ENCODE data around the gene OXNAD1. TPM values are rescaled to one million over a fixed set of nuclear protein-coding genes. Genes with fewer than 3 reads are reported as not detected.

Gene OXNAD1
- total RNA-seq, 2 donors from 2014 or later: 23.4 to 26.2 TPM

- no peak overlapping the region for H3K4me3 ChIP-seq
- no peak for TF ChIP-seq CTCF (IDR thresholded peaks at IDR 0.05)
- H3K4me1 ChIP-seq: no peaks in the 10 kb centered on the region
- H3K27ac ChIP-seq: no peak overlapping the region
- H3K9ac ChIP-seq (ENCODE audit: low read depth in 2 of 2, low read length in 2 of 2): no peak overlapping the region
- no peaks in the 10 kb centered on the region for H3K27me3 ChIP-seq
- no peaks in the 10 kb centered on the region for H3K36me3 ChIP-seq
- intact Hi-C loops (cut with DNase I): no loop called here
- DNase-seq: no peak
- H3K9me3 ChIP-seq: no peaks in the 10 kb centered on the region
Measured at GRCh38 chr3:16252988-16253387, 12.0 kb upstream of the OXNAD1 start.

- Histone ChIP-seq H3K36me3 (no peaks in the 10 kb centered on the region), H3K4me1 (no peaks in the 10 kb centered on the region), H3K4me3 (no peak overlapping the region), H3K27me3 (no peaks in the 10 kb centered on the region), H3K9ac (ENCODE audit: low read depth in 2 of 2, low read length in 2 of 2) (no peak overlapping the region), H3K27ac (no peak overlapping the region), H3K9me3 (no peaks in the 10 kb centered on the region)
- no peak for DNase-seq
- intact Hi-C loops (cut with DNase I): no loop called here
- no peak for TF ChIP-seq CTCF (IDR thresholded peaks at IDR 0.05)
Measured at GRCh38 chr3:16253601-16254000, 11.4 kb upstream of the OXNAD1 start.

GRCh38 chr3:16254916-16255315, 10.1 kb upstream of the OXNAD1 start:
- no peak overlapping the region for H3K27ac ChIP-seq
- H3K36me3 ChIP-seq: no peaks in the 10 kb centered on the region
- no peaks in the 10 kb centered on the region for H3K4me1 ChIP-seq
- DNase-seq: no peak
- TF ChIP-seq CTCF (IDR thresholded peaks at IDR 0.05): no peak
- intact Hi-C loops (cut with DNase I): no loop called here
- H3K27me3 ChIP-seq: no peaks in the 10 kb centered on the region
- no peaks in the 10 kb centered on the region for H3K9me3 ChIP-seq
- no peak overlapping the region for H3K9ac ChIP-seq (ENCODE audit: low read depth in 2 of 2, low read length in 2 of 2)
- H3K4me3 ChIP-seq: no peak overlapping the region

- H3K36me3 ChIP-seq: no peaks in the 10 kb centered on the region
- no peak overlapping the region for H3K27ac ChIP-seq
- no peaks in the 10 kb centered on the region for H3K27me3 ChIP-seq
- intact Hi-C loops (cut with DNase I): no loop called here
- H3K9ac ChIP-seq (ENCODE audit: low read depth in 2 of 2, low read length in 2 of 2): no peak overlapping the region
- no peaks in the 10 kb centered on the region for H3K9me3 ChIP-seq
- H3K4me3 ChIP-seq: no peak overlapping the region
- H3K4me1 ChIP-seq: no peaks in the 10 kb centered on the region
- no peak for TF ChIP-seq CTCF (IDR thresholded peaks at IDR 0.05)
- no peak for DNase-seq
Measured at GRCh38 chr3:16255326-16255725, 9.7 kb upstream of the OXNAD1 start.

GRCh38 chr3:16255726-16256125, 9.3 kb upstream of the OXNAD1 start:
- DNase-seq: no peak
- no peaks in the 10 kb centered on the region for H3K9me3 ChIP-seq
- intact Hi-C loops (cut with DNase I): no loop called here

More at GRCh38 chr3:16255726-16256125, 9.3 kb upstream of the OXNAD1 start:
- Histone ChIP-seq H3K4me1 (no peaks in the 10 kb centered on the region), H3K27me3 (no peaks in the 10 kb centered on the region), H3K4me3 (no peak overlapping the region), H3K27ac (no peak overlapping the region), H3K36me3 (no peaks in the 10 kb centered on the region), H3K9ac (ENCODE audit: low read depth in 2 of 2, low read length in 2 of 2) (no peak overlapping the region)
- no peak for TF ChIP-seq CTCF (IDR thresholded peaks at IDR 0.05)

Data from colonic mucosa (tissue), 4 donors.